ENCODE data around the gene CHRNB1. TPM values are rescaled to one million over a fixed set of nuclear protein-coding genes. Genes with fewer than 3 reads are reported as not detected.

Gene CHRNB1
- total RNA-seq, 1 experiment from 2014 or later, result 12.7 TPM

GRCh38 chr17:7407082-7407481, 37.8 kb upstream of the CHRNB1 start:
- Histone ChIP-seq H3K9ac (ENCODE audit: extremely low read depth, insufficient read length, low read length) (no peak overlapping the region), H2BK12ac (ENCODE audit: insufficient read length, low read depth, low read length) (no peak overlapping the region), H3K27me3 (ENCODE audit: insufficient read depth, low read length) (no peaks in the 10 kb centered on the region), H2BK120ac (ENCODE audit: low read depth, low read length, poor library complexity, severe bottlenecking) (no peak overlapping the region), H2BK15ac (ENCODE audit: low read depth, low read length) (no peak overlapping the region), H4K5ac (ENCODE audit: insufficient read length, low read depth, low read length) (no peak overlapping the region), H3K4me2 (ENCODE audit: insufficient read depth, insufficient read length, low read length) (no peak overlapping the region), H4K91ac (ENCODE audit: insufficient read length, low read depth, low read length) (no peak overlapping the region), H2AK5ac (ENCODE audit: insufficient read length, low read length) (no peak overlapping the region), H3K18ac (ENCODE audit: insufficient read length, low read depth, low read length) (no peak overlapping the region), H3K23me2 (ENCODE audit: insufficient read length, low read depth, low read length, poor library complexity, severe bottlenecking) (peaks cover 5% of the 10 kb centered on the region), H3K4me1 (ENCODE audit: insufficient read depth, low read length) (no peaks in the 10 kb centered on the region; the same call in 1 of the 2 replicates), H3K14ac (ENCODE audit: insufficient read depth, low read length) (no peak overlapping the region), H4K8ac (replicated peaks; ENCODE audit: insufficient read length, low read depth, low read length) (no peak overlapping the region), H3K56ac (ENCODE audit: insufficient read length, low read depth, low read length) (no peak overlapping the region), H2AFZ (ENCODE audit: low read length) (no peak overlapping the region), H3K4ac (ENCODE audit: low read depth, low read length) (no peak overlapping the region), H3K79me2 (ENCODE audit: insufficient read depth, low read length) (no peaks in the 10 kb centered on the region), H2BK20ac (ENCODE audit: low read depth, low read length, poor library complexity, severe bottlenecking) (no peak overlapping the region), H2BK5ac (ENCODE audit: insufficient read length, low read length) (no peak overlapping the region), H4K20me1 (ENCODE audit: control insufficient read depth, insufficient read depth, insufficient read length) (no peaks in the 10 kb centered on the region), H3K23ac (ENCODE audit: insufficient read length, low read depth, low read length) (no peak overlapping the region), H3K27ac (ENCODE audit: insufficient read length, low read depth, low read length) (no peak overlapping the region), H3K79me1 (ENCODE audit: insufficient read depth, low read depth, low read length, poor library complexity, severe bottlenecking) (no peaks in the 10 kb centered on the region), H3K9me3 (ENCODE audit: control insufficient read depth, low read depth, low read length) (no peaks in the 10 kb centered on the region), H3T11ph (ENCODE audit: low read length) (no peak overlapping the region)
- no CpG with 5 or more reads among the region's 13 CpGs for WGBS (ENCODE audit: extremely low coverage, insufficient read length, low lambda C conversion rate)
- H3K27ac Mint-ChIP-seq, result peak overlapping the region in 1 of 3 experiments; percentile 24; a peak in 2 of 7 replicates
- H3K4me3 Mint-ChIP-seq, result peak overlapping the region in 1 of 2 experiments; percentile 96; a peak in 3 of 5 replicates
- peaks cover 16 to 26% (median 25%) of the 10 kb centered on the region in 3 experiments for H3K36me3 Mint-ChIP-seq (ENCODE audit: insufficient read depth in 1 of 3, low read depth in 3 of 3)
- no peaks in the 10 kb centered on the region for H3K27me3 Mint-ChIP-seq (ENCODE audit: low read depth)
- TF ChIP-seq CTCF (conservative IDR thresholded peaks at IDR 0.05), result no peak
- peaks cover 0 to 2% of the 10 kb centered on the region in 2 experiments; a peak in 1 of 5 replicates for H3K9me3 Mint-ChIP-seq
- no peak for DNase-seq
- H3K4me1 Mint-ChIP-seq, result peaks cover 24 to 32% of the 10 kb centered on the region in 2 experiments
